ENCODE measurements around the gene NLRP10.

- TF ChIP-seq CTCF (IDR thresholded peaks at IDR 0.05), result no peak
- TF ChIP-seq EZH2 (IDR thresholded peaks at IDR 0.05), result no peak
- no peak for TF ChIP-seq EZH2phosphoT487 (IDR thresholded peaks at IDR 0.05)
Measured at GRCh38 chr11:8011981-8012444, 46.8 kb upstream of the NLRP10 start.
